Neural progenitor cell (in vitro differentiated cells): ENCODE measurements around the gene ADAMTSL5. TPM values are rescaled to one million over a fixed set of nuclear protein-coding genes. Genes with fewer than 3 reads are reported as not detected.

Experiments used
- DNase-seq: peaks from one replicate; pipeline ENCODE4 v3.0.0-alpha.2; 2016; ENCODE audit warnings: low spot score
- H2AFZ ChIP-seq: fragments of 200-600 bp; sonication (generic); replicated peaks from 2 replicates; pipeline ENCODE4 v1.6.1; 2016; ENCODE audit warnings: antibody characterized with exemption
- H3F3A ChIP-seq: fragments of 200-600 bp; sonication (generic); 2 replicates; pipeline ENCODE4 v1.6.1; 2016; ENCODE audit warnings: antibody characterized with exemption, low read depth
- H3K27ac ChIP-seq: fragments of 200-600 bp; sonication (generic); 2 replicates; pipeline ENCODE4 v1.5.1; 2016; ENCODE audit warnings: mild to moderate bottlenecking
- H3K27me3 ChIP-seq: fragments of 200-600 bp; sonication (generic); 2 replicates; pipeline ENCODE4 v1.6.1; 2016; ENCODE audit warnings: mild to moderate bottlenecking, moderate library complexity
- H3K36me3 ChIP-seq: fragments of 200-600 bp; sonication (generic); 2 replicates; pipeline ENCODE4 v1.5.1; 2016
- H3K4me1 ChIP-seq: fragments of 200-600 bp; sonication (generic); 2 replicates; pipeline ENCODE4 v1.6.1; 2016; ENCODE audit warnings: mixed run types
- H3K4me2 ChIP-seq: fragments of 200-600 bp; sonication (generic); 2 replicates; pipeline ENCODE4 v1.6.1; 2016
- H3K4me3 ChIP-seq: fragments of 200-600 bp; sonication (generic); 2 replicates; pipeline ENCODE4 v1.5.1; 2016
- H3K79me2 ChIP-seq: fragments of 200-600 bp; sonication (generic); 2 replicates; pipeline ENCODE4 v1.6.1; 2016; ENCODE audit warnings: low read depth
- H3K9ac ChIP-seq: fragments of 200-600 bp; sonication (generic); 2 replicates; pipeline ENCODE4 v1.6.1; 2016
- H3K9me3 ChIP-seq: fragments of 200-600 bp; sonication (generic); 2 replicates; pipeline ENCODE4 v1.5.1; 2016; ENCODE audit warnings: low read depth
- H4K20me1 ChIP-seq: fragments of 200-600 bp; sonication (generic); 2 replicates; pipeline ENCODE4 v1.6.1; 2016; ENCODE audit warnings: low read depth
- H3K27ac Mint-ChIP-seq: 3 replicates; pipeline ENCODE4 v1.8.0; 2021; ENCODE audit warnings: mixed read lengths
- H3K27me3 Mint-ChIP-seq: 2 replicates; pipeline ENCODE4 v1.8.0; 2022; ENCODE audit warnings: low read depth, mild to moderate bottlenecking, inconsistent platforms, moderate library complexity, mixed read lengths; ENCODE audit not compliant: insufficient read depth
- H3K36me3 Mint-ChIP-seq: 3 replicates; pipeline ENCODE4 v1.8.0; 2021; ENCODE audit warnings: mixed read lengths
- H3K4me1 Mint-ChIP-seq: 3 replicates; pipeline ENCODE4 v1.8.0; 2021; ENCODE audit warnings: mixed read lengths
- H3K4me3 Mint-ChIP-seq: 3 replicates; pipeline ENCODE4 v1.8.0; 2021; ENCODE audit warnings: mild to moderate bottlenecking, moderate library complexity, mixed read lengths
- H3K9me3 Mint-ChIP-seq: 3 replicates; pipeline ENCODE4 v1.8.0; 2020; ENCODE audit warnings: mixed read lengths
- CTCF ChIP-seq: fragments of 200-600 bp; sonication (generic); IDR thresholded peaks from 2 replicates; pipeline ENCODE4 v1.5.1; 2017; ENCODE audit warnings: antibody characterized with exemption, mild to moderate bottlenecking
- EZH2 ChIP-seq: fragments of 200-600 bp; sonication (generic); IDR thresholded peaks from 2 replicates; pipeline ENCODE4 v1.6.1; 2017; ENCODE audit warnings: antibody characterized with exemption, mild to moderate bottlenecking, moderate library complexity
- EZH2phosphoT487 ChIP-seq: fragments of 200-600 bp; sonication (generic); IDR thresholded peaks from 2 replicates; pipeline ENCODE4 v1.6.1; 2017; ENCODE audit warnings: antibody characterized with exemption
- total RNA-seq: library from RNA; depleted of rRNA; stranded (reverse); fragments of >200 nt; gene quantifications from 2 replicates; pipeline ENCODE4 v1.2.3, GENCODE V29; 2015; ENCODE audit warnings: low replicate concordance

ADAMTSL5 gene
- total RNA-seq, 1 donor from 2014 or later = 0.13 TPM

GRCh38 chr19:1490311-1491113 is 22.3 kb downstream of the ADAMTSL5 start, which contains the start of gene PCSK4:
TSS of gene PCSK4 (minus strand) at chr19:1490350. CDS start at chr19:1490346, 4 bp downstream.
- TF ChIP-seq EZH2phosphoT487 = no peak
- no peak for TF ChIP-seq EZH2
- no peak for TF ChIP-seq CTCF
- peaks cover 12% of the 10 kb centered on the region for H3K4me1 ChIP-seq
- no peaks in the 10 kb centered on the region for H3K9me3 ChIP-seq
- no peaks in the 10 kb centered on the region for H3K36me3 Mint-ChIP-seq
- H2AFZ ChIP-seq = peak within 1 kb of the TSS; percentile 85
- H3K27ac Mint-ChIP-seq = peak within 1 kb of the TSS; percentile 99
- H3K9ac ChIP-seq = no peak within 1 kb of the TSS
- H3K4me1 Mint-ChIP-seq = peaks cover 17% of the 10 kb centered on the region
- H3K36me3 ChIP-seq = no peaks in the 10 kb centered on the region
- peaks cover 7% of the 10 kb centered on the region for H3F3A ChIP-seq
- peaks cover 9% of the 10 kb centered on the region for H4K20me1 ChIP-seq
- peak within 1 kb of the TSS; percentile 88 for H3K4me3 Mint-ChIP-seq
- peaks cover 7% of the 10 kb centered on the region for H3K27me3 Mint-ChIP-seq
- peak within 1 kb of the TSS; percentile 64 for H3K4me3 ChIP-seq
- no peak within 1 kb of the TSS for H3K27ac ChIP-seq
- no peaks in the 10 kb centered on the region for H3K9me3 Mint-ChIP-seq
- DNase-seq = peak; percentile 99
- H3K27me3 ChIP-seq = peaks cover 36% of the 10 kb centered on the region
- H3K79me2 ChIP-seq = no peaks in the 10 kb centered on the region
- H3K4me2 ChIP-seq = peak within 1 kb of the TSS; percentile 86

GRCh38 chr19:1489463-1490310 is 23.1 kb downstream of the ADAMTSL5 start:
- H3K27ac ChIP-seq = no peak overlapping the region

GRCh38 chr19:1488282-1488601 is 24.6 kb downstream of the ADAMTSL5 start:
- no peaks in the 10 kb centered on the region for H3K9me3 ChIP-seq
- peaks cover 23% of the 10 kb centered on the region for H3K27me3 ChIP-seq
- H3K4me2 ChIP-seq = no peak overlapping the region
- Mint-ChIP-seq H3K27me3 (peaks cover 4% of the 10 kb centered on the region), H3K27ac (no peak overlapping the region), H3K4me3 (no peak overlapping the region), H3K4me1 (peaks cover 17% of the 10 kb centered on the region), H3K36me3 (no peaks in the 10 kb centered on the region), H3K9me3 (no peaks in the 10 kb centered on the region)
- H2AFZ ChIP-seq = no peak overlapping the region
- H3K4me3 ChIP-seq = no peak overlapping the region
- no peaks in the 10 kb centered on the region for H3K79me2 ChIP-seq
- H4K20me1 ChIP-seq = peaks cover 9% of the 10 kb centered on the region
- TF ChIP-seq CTCF = no peak
- TF ChIP-seq EZH2phosphoT487 = no peak
- TF ChIP-seq EZH2 = no peak
- peaks cover 12% of the 10 kb centered on the region for H3K4me1 ChIP-seq
- no peak for DNase-seq
- no peak overlapping the region for H3K9ac ChIP-seq
- H3K27ac ChIP-seq = no peak overlapping the region
- H3K36me3 ChIP-seq = no peaks in the 10 kb centered on the region
- peaks cover 4% of the 10 kb centered on the region for H3F3A ChIP-seq

More at GRCh38 chr19:1489463-1490310, 23.1 kb downstream of the ADAMTSL5 start:
- H3K9me3 Mint-ChIP-seq = no peaks in the 10 kb centered on the region
- no peaks in the 10 kb centered on the region for H3K36me3 ChIP-seq
- H3F3A ChIP-seq = peaks cover 7% of the 10 kb centered on the region
- H3K79me2 ChIP-seq = no peaks in the 10 kb centered on the region
- peak overlapping the region; percentile 81 for H3K4me2 ChIP-seq
- H3K4me1 ChIP-seq = peaks cover 12% of the 10 kb centered on the region
- peaks cover 9% of the 10 kb centered on the region for H3K27me3 Mint-ChIP-seq
- no peaks in the 10 kb centered on the region for H3K9me3 ChIP-seq
- H4K20me1 ChIP-seq = peaks cover 9% of the 10 kb centered on the region
- H3K27ac Mint-ChIP-seq = peak overlapping the region; percentile 81
- H3K27me3 ChIP-seq = peaks cover 36% of the 10 kb centered on the region
- peak overlapping the region; percentile 85 for H2AFZ ChIP-seq
- no peaks in the 10 kb centered on the region for H3K36me3 Mint-ChIP-seq
- no peak overlapping the region for H3K9ac ChIP-seq
- peaks cover 17% of the 10 kb centered on the region for H3K4me1 Mint-ChIP-seq
- no peak for DNase-seq
- TF ChIP-seq CTCF (no peak), EZH2phosphoT487 (no peak), EZH2 (no peak)
- peak overlapping the region; percentile 82 for H3K4me3 Mint-ChIP-seq
- peak overlapping the region; percentile 64 for H3K4me3 ChIP-seq
